HepG2 (cell line): Measurements from ENCODE around the gene CD36. TPM values are rescaled to one million over a fixed set of nuclear protein-coding genes. Genes with fewer than 3 reads are reported as not detected.
A peak's percentile ranks its signal among the peaks of the same experiment; 100 is the strongest.

Source experiments
- ATAC-seq: fragments of 200-7000 bp; cut with Tn5 transposase; 3 replicates; pipeline ENCODE4 v1.9.1; 2020; ENCODE audit warnings: mild to moderate bottlenecking, moderate library complexity
- BruUV-seq: library from RNA; stranded (reverse); fragments of 400-500 nt; replicated peaks from 2 replicates; lab custom pipeline; 2021; lab: Mats Ljungman, UMichigan
- CTCF ChIA-PET: fragments of 300-600 bp; formaldehyde crosslinking; extraction: SDS; loops from one replicate; lab custom pipeline; 2021; ENCODE audit warnings: low total read pairs, inconsistent platforms, low intra/inter-chr PET ratio; lab: Yijun Ruan, JAX
- POLR2A ChIA-PET: fragments of 350-600 bp; sonication (Branson Sonifier 250); formaldehyde crosslinking; loops from one replicate; lab custom pipeline; 2020; ENCODE audit warnings: antibody characterized with exemption, inconsistent platforms; lab: Yijun Ruan, JAX
- DNase-seq: peaks from one replicate; pipeline ENCODE4 v3.0.0-alpha.2; 2015; ENCODE audit warnings: low spot score
- FAIRE-seq: peaks from 3 replicates; lab custom pipeline; 2011; peaks lifted over from hg19 to GRCh38; lab: Jason Lieb, UNC
- H2AFZ ChIP-seq: one replicate; pipeline ENCODE4 v1.6.1; 2011; ENCODE audit warnings: low read length, inconsistent platforms
- H3K27ac ChIP-seq: fragments of 300-600 bp; 3 replicates; pipeline ENCODE4 v1.8.0; 2011; ENCODE audit warnings: mixed run types, mild to moderate bottlenecking, mixed read lengths, low read length, inconsistent platforms; ENCODE audit not compliant: insufficient read depth; ENCODE audit errors: extremely low read length
- H3K27me3 ChIP-seq, 2 experiments: fragments of 200-600 bp in 1 of 2; 2 replicates in 1 of 2; 3 replicates in 1 of 2; pipeline versions ENCODE4 v1.6.0 to v1.8.0; 2011; ENCODE audit warnings: low read length in 2 of 2, mild to moderate bottlenecking in 2 of 2, moderate library complexity in 2 of 2, inconsistent platforms in 1 of 2; ENCODE audit not compliant: insufficient read depth in 2 of 2, control insufficient read depth in 1 of 2
- H3K36me3 ChIP-seq, 2 experiments: fragments of 200-600 bp in 1 of 2; replicated peaks in 1 of 2; 2 replicates in 1 of 2; 3 replicates in 1 of 2; pipeline versions ENCODE4 v1.5.1 to v1.8.0; 2011; ENCODE audit warnings: low read length in 2 of 2, inconsistent platforms in 1 of 2; ENCODE audit not compliant: insufficient read depth in 2 of 2, control insufficient read depth in 1 of 2
- H3K4me1 ChIP-seq: 2 replicates; pipeline ENCODE4 v1.5.1; 2012; ENCODE audit warnings: low read length, inconsistent platforms; ENCODE audit not compliant: insufficient read depth
- H3K4me2 ChIP-seq: 2 replicates; pipeline ENCODE4 v1.6.0; 2011; ENCODE audit warnings: low read depth, low read length, inconsistent platforms
- H3K4me3 ChIP-seq, 3 experiments: fragments of 200-600 bp in 1 of 3; sonication (generic), shearing (Covaris generic) in 1 of 3; replicated peaks in 1 of 3; 2 replicates each; pipeline ENCODE4 v1.5.1; 2011 to 2016; ENCODE audit warnings: low read length in 3 of 3, inconsistent platforms in 2 of 3, low read depth in 2 of 3, mild to moderate bottlenecking in 2 of 3, control low read depth in 1 of 3, mixed read lengths in 1 of 3; ENCODE audit not compliant: insufficient read depth in 1 of 3
- H3K79me2 ChIP-seq: one replicate; pipeline ENCODE4 v1.6.1; 2011; ENCODE audit warnings: low read length, inconsistent platforms; ENCODE audit not compliant: insufficient read depth
- H3K9ac ChIP-seq: 2 replicates; pipeline ENCODE4 v1.6.0; 2011; ENCODE audit warnings: mild to moderate bottlenecking, low read depth, low read length, inconsistent platforms; ENCODE audit not compliant: insufficient read depth
- H3K9me3 ChIP-seq: 2 replicates; pipeline ENCODE4 v1.5.1; 2012; ENCODE audit warnings: mild to moderate bottlenecking, low read length
- H4K20me1 ChIP-seq: 2 replicates; pipeline ENCODE4 v1.6.0; 2011; ENCODE audit warnings: inconsistent platforms, mild to moderate bottlenecking, low read length, moderate library complexity; ENCODE audit not compliant: insufficient read depth
- DPF2 ChIP-seq: sonication (generic); formaldehyde crosslinking; IDR thresholded peaks from 2 replicates; pipeline ENCODE4 v1.4.0; 2020; ENCODE audit warnings: mild to moderate bottlenecking, low read depth, missing genetic modification reagents, borderline replicate concordance
- HES4 ChIP-seq: sonication (generic); formaldehyde crosslinking; IDR thresholded peaks from 2 replicates; pipeline ENCODE4 v1.9.0; 2021; ENCODE audit warnings: mild to moderate bottlenecking, missing genetic modification reagents, borderline replicate concordance
- HMG20B ChIP-seq: conservative IDR thresholded peaks from 2 replicates; pipeline ENCODE4 v1.6.1; 2016; ENCODE audit warnings: missing genetic modification reagents, missing compliant biosample characterization
- HNF1A ChIP-seq, 2 experiments: sonication (generic) in 1 of 2; formaldehyde crosslinking in 1 of 2; IDR thresholded peaks; 2 replicates each; pipeline versions ENCODE4 v1.4.0 to v1.6.1; 2016 to 2020; ENCODE audit warnings: borderline replicate concordance in 1 of 2, low read depth in 1 of 2, mild to moderate bottlenecking in 1 of 2, missing genetic modification reagents in 1 of 2
- NFYB ChIP-seq: sonication (generic); formaldehyde crosslinking; IDR thresholded peaks from 2 replicates; pipeline ENCODE4 v1.4.0; 2020; ENCODE audit warnings: missing genetic modification reagents
- NFYC ChIP-seq: IDR thresholded peaks from 2 replicates; pipeline ENCODE4 v1.6.1; 2016; ENCODE audit warnings: missing genetic modification reagents, missing compliant biosample characterization
- ZIK1 ChIP-seq: sonication (generic); formaldehyde crosslinking; IDR thresholded peaks from 2 replicates; pipeline ENCODE4 v1.5.0; 2020; ENCODE audit warnings: mild to moderate bottlenecking, low read depth, missing genetic modification reagents, borderline replicate concordance
- WGBS: methylation state at CpG from one replicate; pipeline ENCODE4 v1.1.6; 2017; ENCODE audit warnings: low lambda C conversion rate; 5-methylcytosine and 5-hydroxymethylcytosine counted together
- in situ Hi-C: cut with HindIII; loops from 2 replicates; pipeline ENCODE4 v1.10.0; 2017; ENCODE audit warnings: low pct_unique_long_range_greater_than_20kb; ENCODE audit not compliant: extremely low pct_ligation_motif_present
- intact Hi-C: fragments of 100-400 bp; cut with micrococcal nuclease; formaldehyde crosslinking; loops from one replicate; pipeline ENCODE4 v1.10.0; 2022; ENCODE audit not compliant: unreplicated experiment
- polyA plus RNA-seq, 8 experiments: library from polyadenylated mRNA; depleted of rRNA in 3 of 8; stranded (reverse) in 7 of 8; unstranded in 1 of 8; fragments of >200 nt; fragmentation: Illumina TruSeq in 4 of 8; extraction: Trizol in 4 of 8; gene quantifications; 2 replicates each; pipeline versions ENCODE4 v1.2.1 to v1.2.3, GENCODE V29; 2011 to 2016; ENCODE audit warnings: low read depth in 4 of 8, missing spikeins in 1 of 8, mixed read lengths in 1 of 8; ENCODE audit not compliant: insufficient read depth in 1 of 8
- total RNA-seq, 5 experiments: library from RNA; depleted of rRNA; stranded (reverse); fragments of >200 nt; fragmentation: Illumina TruSeq; extraction: Trizol; gene quantifications; 2 replicates each; pipeline ENCODE4 v1.2.3, GENCODE V29; 2016; ENCODE audit warnings: low read depth in 1 of 5
- TF ChIP-seq, protein P1 (sequence below): sonication (generic); formaldehyde crosslinking; IDR thresholded peaks from 2 replicates; pipeline ENCODE4 v1.4.0; 2020; ENCODE audit warnings: missing genetic modification reagents, mild to moderate bottlenecking, borderline replicate concordance
- TF ChIP-seq, protein P2 (sequence below), 2 experiments: fragments of 450-650 bp in 1 of 2; sonication (generic) in 1 of 2; formaldehyde crosslinking; IDR thresholded peaks; 2 replicates each; pipeline versions ENCODE4 v1.5.0 to v1.8.0; 2020 to 2022; ENCODE audit warnings: mild to moderate bottlenecking in 1 of 2, missing genetic modification reagents in 1 of 2

The CD36 gene
- total and polyA plus RNA-seq, 2 of the 13 experiments (the other 11 are each of a cell fraction or from before 2014, with no cell fraction given), result 2.8 to 4.8 TPM

DNA sequence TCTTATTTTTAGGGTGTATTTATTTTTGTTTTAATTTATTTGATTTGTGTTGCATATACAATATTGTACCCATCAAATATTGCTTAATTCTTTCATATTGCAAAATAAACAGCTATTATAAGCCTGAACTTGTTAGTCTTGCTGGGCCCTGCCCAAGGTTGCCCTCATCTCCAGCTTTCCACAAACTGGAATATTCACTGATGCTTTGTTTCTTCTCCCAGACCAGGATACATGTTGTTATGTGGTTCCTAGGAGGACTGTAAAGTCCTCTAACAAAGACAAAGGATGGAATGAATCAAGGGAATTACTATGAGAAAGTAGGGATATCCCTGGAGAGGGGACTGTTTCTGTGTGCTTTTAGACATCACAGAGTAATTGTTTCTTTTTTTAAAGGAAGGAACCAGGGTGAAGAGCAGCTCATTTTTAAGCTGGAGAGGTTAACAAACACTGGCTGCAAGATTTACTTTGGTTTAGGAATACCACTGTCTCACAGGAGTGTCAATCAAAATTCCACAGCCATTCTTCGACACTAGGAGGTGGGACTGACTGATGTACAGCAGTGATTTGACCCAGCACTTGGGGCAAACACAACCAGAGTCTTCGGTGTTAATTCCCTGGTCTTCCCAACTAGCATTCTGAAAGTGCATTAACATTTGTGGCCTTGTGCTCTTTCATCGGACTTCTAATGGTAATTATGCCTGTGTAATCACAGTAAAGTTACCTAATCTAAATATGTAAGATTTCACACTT is 14.8 kb upstream of the CD36 start:
- intact Hi-C loops (no loop called here), in situ Hi-C loops (no loop called here)
- ATAC-seq, result peak; percentile 100
- Histone ChIP-seq H3K9ac (0 out of 2 replicates have a peak overlapping the region, but pooled peaks have one; percentile 25), H3K36me3 (no peaks in the 10 kb centered on the region), H3K4me3 (peak overlapping the region; percentile 25 to 49 (median 33); a peak in 5 of 6 replicates), H3K4me2 (peak overlapping the region; percentile 68), H2AFZ (peak overlapping the region; percentile 25), H3K79me2 (no peaks in the 10 kb centered on the region), H3K9me3 (no peaks in the 10 kb centered on the region), H4K20me1 (no peaks in the 10 kb centered on the region), H3K4me1 (peaks cover 22% of the 10 kb centered on the region), H3K27ac (peak overlapping the region; percentile 43), H3K27me3 (no peaks in the 10 kb centered on the region)
- DNase-seq, result peak; percentile 72
- FAIRE-seq, result peak; percentile 66
- BruUV-seq, result no TSS peak
- 18% methylated on average over 2 of the region's 3 CpGs for WGBS
- POLR2A ChIA-PET, result no interaction called here
- CTCF ChIA-PET, result no interaction called here
- TF ChIP-seq HNF1A (IDR thresholded peaks at IDR 0.05; ENCODE audit: low read depth) (no peak), HNF1A (CRISPR knock-in tag; IDR thresholded peaks at IDR 0.05; ENCODE audit: borderline replicate concordance) (no peak), HES4 (CRISPR knock-in tag) (no peak), NFYB (CRISPR knock-in tag) (peak; percentile 80), ZIK1 (CRISPR knock-in tag) (no peak), DPF2 (CRISPR knock-in tag) (no peak), HMG20B (CRISPR knock-in tag) (no peak), NFYC (peak; percentile 77)
- TF ChIP-seq, protein P1, sequence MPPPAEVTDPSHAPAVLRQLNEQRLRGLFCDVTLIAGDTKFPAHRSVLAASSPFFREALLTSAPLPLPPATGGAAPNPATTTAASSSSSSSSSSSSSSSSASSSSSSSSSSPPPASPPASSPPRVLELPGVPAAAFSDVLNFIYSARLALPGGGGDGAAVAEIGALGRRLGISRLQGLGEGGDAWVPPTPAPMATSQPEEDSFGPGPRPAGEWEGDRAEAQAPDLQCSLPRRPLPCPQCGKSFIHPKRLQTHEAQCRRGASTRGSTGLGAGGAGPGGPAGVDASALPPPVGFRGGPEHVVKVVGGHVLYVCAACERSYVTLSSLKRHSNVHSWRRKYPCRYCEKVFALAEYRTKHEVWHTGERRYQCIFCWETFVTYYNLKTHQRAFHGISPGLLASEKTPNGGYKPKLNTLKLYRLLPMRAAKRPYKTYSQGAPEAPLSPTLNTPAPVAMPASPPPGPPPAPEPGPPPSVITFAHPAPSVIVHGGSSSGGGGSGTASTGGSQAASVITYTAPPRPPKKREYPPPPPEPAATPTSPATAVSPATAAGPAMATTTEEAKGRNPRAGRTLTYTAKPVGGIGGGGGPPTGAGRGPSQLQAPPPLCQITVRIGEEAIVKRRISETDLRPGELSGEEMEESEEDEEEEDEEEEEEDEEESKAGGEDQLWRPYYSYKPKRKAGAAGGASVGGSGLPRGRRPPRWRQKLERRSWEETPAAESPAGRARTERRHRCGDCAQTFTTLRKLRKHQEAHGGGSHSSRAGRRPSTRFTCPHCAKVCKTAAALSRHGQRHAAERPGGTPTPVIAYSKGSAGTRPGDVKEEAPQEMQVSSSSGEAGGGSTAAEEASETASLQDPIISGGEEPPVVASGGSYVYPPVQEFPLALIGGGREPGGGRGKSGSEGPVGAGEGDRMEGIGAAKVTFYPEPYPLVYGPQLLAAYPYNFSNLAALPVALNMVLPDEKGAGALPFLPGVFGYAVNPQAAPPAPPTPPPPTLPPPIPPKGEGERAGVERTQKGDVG (CRISPR knock-in tag), result no peak
- TF ChIP-seq, protein P2, sequence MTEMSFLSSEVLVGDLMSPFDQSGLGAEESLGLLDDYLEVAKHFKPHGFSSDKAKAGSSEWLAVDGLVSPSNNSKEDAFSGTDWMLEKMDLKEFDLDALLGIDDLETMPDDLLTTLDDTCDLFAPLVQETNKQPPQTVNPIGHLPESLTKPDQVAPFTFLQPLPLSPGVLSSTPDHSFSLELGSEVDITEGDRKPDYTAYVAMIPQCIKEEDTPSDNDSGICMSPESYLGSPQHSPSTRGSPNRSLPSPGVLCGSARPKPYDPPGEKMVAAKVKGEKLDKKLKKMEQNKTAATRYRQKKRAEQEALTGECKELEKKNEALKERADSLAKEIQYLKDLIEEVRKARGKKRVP (CRISPR knock-in tag; IDR thresholded peaks at IDR 0.05), result no peak
